GM23338 (cell line): ENCODE results near the gene TFAP2B.

Experiments
- CREB1 ChIP-seq: fragments of 250-450 bp; sonication (Bioruptor Pico); IDR thresholded peaks from 2 replicates; pipeline ENCODE4 v1.5.0; 2020; ENCODE audit warnings: low read depth, mild to moderate bottlenecking, moderate library complexity
- EZH2 ChIP-seq: fragments of 200-600 bp; sonication (generic); IDR thresholded peaks from one replicate; pipeline ENCODE4 v1.8.0; 2017; ENCODE audit warnings: antibody characterized with exemption, mild to moderate bottlenecking, low read depth; ENCODE audit not compliant: unreplicated experiment
- EZH2phosphoT487 ChIP-seq: fragments of 200-600 bp; sonication (generic); IDR thresholded peaks from one replicate; pipeline ENCODE4 v1.8.1; 2018; ENCODE audit warnings: antibody characterized with exemption; ENCODE audit not compliant: unreplicated experiment
- NANOG ChIP-seq: IDR thresholded peaks from 2 replicates; pipeline ENCODE4 v1.6.1; 2016; ENCODE audit warnings: antibody characterized with exemption, borderline replicate concordance
- POLR2AphosphoS5 ChIP-seq: IDR thresholded peaks from 2 replicates; pipeline ENCODE4 v1.6.1; 2016; ENCODE audit warnings: antibody characterized with exemption, low read depth
- TF ChIP-seq, protein P1 (sequence below): IDR thresholded peaks from one replicate; pipeline ENCODE4 v1.6.1; 2018; ENCODE audit warnings: antibody characterized with exemption; ENCODE audit not compliant: unreplicated experiment
- TF ChIP-seq, protein P2 (sequence below), 2 experiments: fragments of 200-600 bp in 1 of 2; sonication (generic) in 1 of 2; conservative IDR thresholded peaks; 2 replicates each; pipeline versions ENCODE4 v1.5.1 to v1.6.1; 2016 to 2017; ENCODE audit warnings: antibody characterized with exemption in 2 of 2, low read depth in 2 of 2, mild to moderate bottlenecking in 2 of 2, moderate library complexity in 1 of 2

DNA sequence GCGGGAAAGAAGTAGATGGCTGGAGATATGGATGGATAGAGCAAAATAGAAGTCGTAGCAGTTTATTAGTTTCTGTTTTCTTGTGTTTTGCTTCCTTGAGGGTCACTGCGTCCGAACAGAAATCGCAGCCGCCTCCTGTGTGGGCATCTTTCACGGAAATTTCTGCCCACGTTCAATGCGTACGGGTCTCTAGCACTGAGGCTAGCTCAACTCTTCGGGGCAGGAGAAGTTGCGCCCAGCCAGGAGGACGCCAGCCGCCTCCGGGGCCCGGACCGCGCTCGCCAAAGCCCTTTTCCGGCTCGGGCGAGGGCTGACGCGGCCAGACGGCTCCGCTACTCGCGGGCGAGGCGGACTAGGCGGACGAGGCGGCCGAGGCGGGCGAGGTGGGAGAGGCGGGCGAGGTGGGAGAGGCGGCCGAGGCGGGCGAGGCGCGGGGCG, 814 bp downstream of the TFAP2B start:
- TF ChIP-seq, protein P1, sequence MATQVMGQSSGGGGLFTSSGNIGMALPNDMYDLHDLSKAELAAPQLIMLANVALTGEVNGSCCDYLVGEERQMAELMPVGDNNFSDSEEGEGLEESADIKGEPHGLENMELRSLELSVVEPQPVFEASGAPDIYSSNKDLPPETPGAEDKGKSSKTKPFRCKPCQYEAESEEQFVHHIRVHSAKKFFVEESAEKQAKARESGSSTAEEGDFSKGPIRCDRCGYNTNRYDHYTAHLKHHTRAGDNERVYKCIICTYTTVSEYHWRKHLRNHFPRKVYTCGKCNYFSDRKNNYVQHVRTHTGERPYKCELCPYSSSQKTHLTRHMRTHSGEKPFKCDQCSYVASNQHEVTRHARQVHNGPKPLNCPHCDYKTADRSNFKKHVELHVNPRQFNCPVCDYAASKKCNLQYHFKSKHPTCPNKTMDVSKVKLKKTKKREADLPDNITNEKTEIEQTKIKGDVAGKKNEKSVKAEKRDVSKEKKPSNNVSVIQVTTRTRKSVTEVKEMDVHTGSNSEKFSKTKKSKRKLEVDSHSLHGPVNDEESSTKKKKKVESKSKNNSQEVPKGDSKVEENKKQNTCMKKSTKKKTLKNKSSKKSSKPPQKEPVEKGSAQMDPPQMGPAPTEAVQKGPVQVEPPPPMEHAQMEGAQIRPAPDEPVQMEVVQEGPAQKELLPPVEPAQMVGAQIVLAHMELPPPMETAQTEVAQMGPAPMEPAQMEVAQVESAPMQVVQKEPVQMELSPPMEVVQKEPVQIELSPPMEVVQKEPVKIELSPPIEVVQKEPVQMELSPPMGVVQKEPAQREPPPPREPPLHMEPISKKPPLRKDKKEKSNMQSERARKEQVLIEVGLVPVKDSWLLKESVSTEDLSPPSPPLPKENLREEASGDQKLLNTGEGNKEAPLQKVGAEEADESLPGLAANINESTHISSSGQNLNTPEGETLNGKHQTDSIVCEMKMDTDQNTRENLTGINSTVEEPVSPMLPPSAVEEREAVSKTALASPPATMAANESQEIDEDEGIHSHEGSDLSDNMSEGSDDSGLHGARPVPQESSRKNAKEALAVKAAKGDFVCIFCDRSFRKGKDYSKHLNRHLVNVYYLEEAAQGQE = no peak
- TF ChIP-seq, protein P2, sequence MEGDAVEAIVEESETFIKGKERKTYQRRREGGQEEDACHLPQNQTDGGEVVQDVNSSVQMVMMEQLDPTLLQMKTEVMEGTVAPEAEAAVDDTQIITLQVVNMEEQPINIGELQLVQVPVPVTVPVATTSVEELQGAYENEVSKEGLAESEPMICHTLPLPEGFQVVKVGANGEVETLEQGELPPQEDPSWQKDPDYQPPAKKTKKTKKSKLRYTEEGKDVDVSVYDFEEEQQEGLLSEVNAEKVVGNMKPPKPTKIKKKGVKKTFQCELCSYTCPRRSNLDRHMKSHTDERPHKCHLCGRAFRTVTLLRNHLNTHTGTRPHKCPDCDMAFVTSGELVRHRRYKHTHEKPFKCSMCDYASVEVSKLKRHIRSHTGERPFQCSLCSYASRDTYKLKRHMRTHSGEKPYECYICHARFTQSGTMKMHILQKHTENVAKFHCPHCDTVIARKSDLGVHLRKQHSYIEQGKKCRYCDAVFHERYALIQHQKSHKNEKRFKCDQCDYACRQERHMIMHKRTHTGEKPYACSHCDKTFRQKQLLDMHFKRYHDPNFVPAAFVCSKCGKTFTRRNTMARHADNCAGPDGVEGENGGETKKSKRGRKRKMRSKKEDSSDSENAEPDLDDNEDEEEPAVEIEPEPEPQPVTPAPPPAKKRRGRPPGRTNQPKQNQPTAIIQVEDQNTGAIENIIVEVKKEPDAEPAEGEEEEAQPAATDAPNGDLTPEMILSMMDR (conservative IDR thresholded peaks at IDR 0.05; ENCODE audit: low read depth in 2 of 2) = no peak
- no peak for TF ChIP-seq CREB1 (CRISPR knock-in tag)
- no peak for TF ChIP-seq POLR2AphosphoS5
- TF ChIP-seq EZH2 = peak; percentile 99
- peak; percentile 97 for TF ChIP-seq EZH2phosphoT487
- TF ChIP-seq NANOG = no peak
